ENCODE results near the gene NCOA6. TPM values are rescaled to one million over a fixed set of nuclear protein-coding genes. Genes with fewer than 3 reads are reported as not detected.

Gene NCOA6
- total RNA-seq, 4 donors from 2014 or later, result 11.6 to 21.8 (median 18.1) TPM

DNA sequence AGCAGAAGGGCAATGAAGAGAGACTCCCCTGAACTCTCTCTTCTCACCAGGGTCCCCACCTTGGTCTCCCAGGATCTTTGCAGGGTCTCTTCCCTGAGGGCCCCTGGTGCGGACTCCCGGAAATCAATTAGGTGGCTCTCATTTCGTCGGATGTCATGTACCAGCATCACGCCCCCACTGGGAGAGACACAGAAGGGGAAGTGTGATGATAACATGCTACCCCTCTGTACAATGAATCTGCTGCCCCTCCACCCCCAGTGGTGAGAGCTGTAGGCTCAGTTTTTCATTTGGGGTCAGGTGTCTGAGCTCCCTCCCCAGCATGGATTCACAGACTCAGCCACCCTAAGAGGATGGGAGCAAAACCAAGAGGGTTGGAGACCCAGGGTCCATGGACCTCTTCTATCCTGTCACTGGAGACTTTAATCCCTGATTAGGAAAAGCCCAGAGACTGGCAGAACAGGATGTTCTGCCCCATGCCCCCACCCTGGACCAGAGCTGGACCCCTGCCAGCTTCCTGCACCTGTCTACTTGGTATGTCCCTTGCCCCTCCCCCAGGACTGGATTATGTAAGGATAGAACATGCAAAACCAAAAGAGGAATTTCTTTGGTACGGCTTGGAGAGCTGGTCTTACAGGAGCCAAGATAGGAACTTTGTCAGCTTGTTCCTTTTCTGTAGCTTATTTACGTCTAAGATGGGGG lies 36.1 kb upstream of the NCOA6 start:
- Histone ChIP-seq H3K9me3 (no peaks in the 10 kb centered on the region), H3K4me3 (no peak overlapping the region), H3K4me1 (peaks cover 0 to 9% (median 0%) of the 10 kb centered on the region in 3 donors), H3K36me3 (peaks cover 0 to 31% (median 0%) of the 10 kb centered on the region in 3 donors), H3K27me3 (no peaks in the 10 kb centered on the region), H3K27ac (no peak overlapping the region)
- TF ChIP-seq, protein P1, sequence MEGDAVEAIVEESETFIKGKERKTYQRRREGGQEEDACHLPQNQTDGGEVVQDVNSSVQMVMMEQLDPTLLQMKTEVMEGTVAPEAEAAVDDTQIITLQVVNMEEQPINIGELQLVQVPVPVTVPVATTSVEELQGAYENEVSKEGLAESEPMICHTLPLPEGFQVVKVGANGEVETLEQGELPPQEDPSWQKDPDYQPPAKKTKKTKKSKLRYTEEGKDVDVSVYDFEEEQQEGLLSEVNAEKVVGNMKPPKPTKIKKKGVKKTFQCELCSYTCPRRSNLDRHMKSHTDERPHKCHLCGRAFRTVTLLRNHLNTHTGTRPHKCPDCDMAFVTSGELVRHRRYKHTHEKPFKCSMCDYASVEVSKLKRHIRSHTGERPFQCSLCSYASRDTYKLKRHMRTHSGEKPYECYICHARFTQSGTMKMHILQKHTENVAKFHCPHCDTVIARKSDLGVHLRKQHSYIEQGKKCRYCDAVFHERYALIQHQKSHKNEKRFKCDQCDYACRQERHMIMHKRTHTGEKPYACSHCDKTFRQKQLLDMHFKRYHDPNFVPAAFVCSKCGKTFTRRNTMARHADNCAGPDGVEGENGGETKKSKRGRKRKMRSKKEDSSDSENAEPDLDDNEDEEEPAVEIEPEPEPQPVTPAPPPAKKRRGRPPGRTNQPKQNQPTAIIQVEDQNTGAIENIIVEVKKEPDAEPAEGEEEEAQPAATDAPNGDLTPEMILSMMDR (IDR thresholded peaks at IDR 0.05), result no peak
- TF ChIP-seq POLR2A (IDR thresholded peaks at IDR 0.05), result no peak
- DNase-seq, result no peak
- intact Hi-C loops (cut with DNase I), result no loop called here
- 73 to 91% methylated on average over 2 to 5 of the region's 7 CpGs for WGBS, 2 donors

DNA sequence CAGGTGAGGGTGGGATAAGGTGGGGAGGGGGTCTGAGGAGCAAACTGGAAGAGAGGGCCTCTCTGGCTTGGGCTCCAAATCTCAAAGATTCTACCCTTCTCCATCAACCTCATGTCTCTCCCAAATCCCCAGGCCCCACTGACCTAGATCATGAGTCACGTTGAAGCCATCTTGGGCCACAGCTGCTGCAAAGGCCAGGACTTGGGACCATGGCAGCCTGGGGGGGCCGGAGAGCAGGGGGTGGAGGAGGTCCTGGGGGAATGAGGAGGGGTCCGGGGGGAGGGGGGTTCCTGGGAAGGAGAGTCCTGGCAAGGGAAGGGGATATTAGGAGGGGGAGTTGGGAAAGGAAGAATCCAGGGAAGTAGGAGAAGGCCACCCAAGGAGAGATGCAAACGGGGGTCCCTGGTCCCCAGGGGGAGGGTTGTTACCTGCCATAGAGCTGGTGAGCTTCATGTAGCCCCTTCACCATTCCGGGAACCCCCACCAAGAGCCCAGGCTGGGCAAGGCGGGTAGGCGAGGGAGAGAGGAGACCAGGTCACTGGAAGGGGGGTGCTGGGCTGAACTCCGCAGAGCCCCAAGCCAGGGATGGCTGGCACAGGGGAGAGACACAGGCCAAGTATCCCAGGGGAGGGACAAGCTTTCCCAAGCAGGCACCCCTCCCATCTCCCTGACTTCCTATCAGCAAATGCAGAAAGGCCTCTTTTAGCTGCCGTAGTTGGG lies 34.5 kb upstream of the NCOA6 start:
- 90 to 91% methylated on average over 6 to 7 of the region's 9 CpGs for WGBS, 2 donors
- intact Hi-C loops (cut with DNase I), result no loop called here

DNA sequence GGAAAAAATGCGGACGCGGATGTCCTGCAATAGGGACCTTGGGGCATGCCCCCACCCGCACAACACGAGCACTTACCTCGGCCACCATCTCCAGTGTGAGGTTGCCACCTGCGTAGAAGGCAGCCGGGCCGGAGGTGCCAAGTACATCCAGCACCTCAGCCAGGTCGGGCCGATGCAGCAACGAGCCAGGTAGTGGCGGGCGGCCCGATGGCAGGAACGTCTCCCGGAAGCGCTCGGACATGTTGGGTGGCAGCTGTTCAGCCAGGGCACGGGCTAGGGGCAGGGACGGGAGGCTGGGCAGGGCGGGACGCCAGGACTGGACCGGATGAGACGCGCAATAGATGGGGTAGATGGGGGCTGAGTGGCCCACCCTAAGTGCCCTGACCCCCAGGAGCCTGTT lies 33.9 kb upstream of the NCOA6 start:
- no peaks in the 10 kb centered on the region for H3K27me3 ChIP-seq
- TF ChIP-seq, protein P1 (IDR thresholded peaks at IDR 0.05), result no peak
- no peak for TF ChIP-seq POLR2A (IDR thresholded peaks at IDR 0.05)
- H3K4me3 ChIP-seq, result no peak overlapping the region
- WGBS, 2 donors, result 94 to 95% methylated on average over 10 to 16 of the region's 26 CpGs
- DNase-seq, result no peak
- H3K4me1 ChIP-seq, result peaks cover 0 to 9% (median 0%) of the 10 kb centered on the region in 3 donors
- peaks cover 0 to 48% (median 0%) of the 10 kb centered on the region in 3 donors for H3K36me3 ChIP-seq
- no peaks in the 10 kb centered on the region for H3K9me3 ChIP-seq
- intact Hi-C loops (cut with DNase I), result no loop called here
- no peak overlapping the region for H3K27ac ChIP-seq

More for the DNA sequence above, 34.5 kb upstream of the NCOA6 start:
- Histone ChIP-seq H3K4me1 (peaks cover 0 to 9% (median 0%) of the 10 kb centered on the region in 3 donors), H3K9me3 (no peaks in the 10 kb centered on the region), H3K27ac (no peak overlapping the region), H3K36me3 (peaks cover 0 to 43% (median 0%) of the 10 kb centered on the region in 3 donors), H3K4me3 (no peak overlapping the region), H3K27me3 (no peaks in the 10 kb centered on the region)
- no peak for TF ChIP-seq POLR2A (IDR thresholded peaks at IDR 0.05)
- TF ChIP-seq, protein P1 (IDR thresholded peaks at IDR 0.05), result no peak
- no peak for DNase-seq

DNA sequence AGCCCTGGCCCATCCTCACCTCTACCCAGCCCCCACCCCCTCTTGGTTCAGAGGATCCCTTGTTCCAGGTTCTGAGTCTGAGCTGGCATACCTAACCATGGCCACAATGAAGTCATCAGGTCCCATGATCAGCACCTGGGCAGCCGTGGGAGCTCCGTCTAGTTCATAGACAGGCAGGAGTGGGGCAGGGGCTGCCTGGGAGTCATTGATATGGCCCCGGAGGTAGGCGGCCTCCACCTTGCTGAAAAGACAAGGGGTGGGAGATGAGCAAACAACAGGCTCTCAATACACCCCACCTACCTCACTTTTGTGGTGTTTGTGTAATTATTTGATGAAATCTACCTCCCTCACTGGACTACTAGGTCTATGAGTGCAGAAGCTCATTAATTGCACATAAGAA lies 26.8 kb upstream of the NCOA6 start:
- 70 to 90% methylated on average over 2 of the region's 4 CpGs for WGBS, 2 donors
- no peak for TF ChIP-seq POLR2A (IDR thresholded peaks at IDR 0.05)
- TF ChIP-seq, protein P1 (IDR thresholded peaks at IDR 0.05), result no peak
- no peaks in the 10 kb centered on the region for H3K4me1 ChIP-seq
- DNase-seq, result no peak
- H3K36me3 ChIP-seq, result peaks cover 0 to 75% (median 4%) of the 10 kb centered on the region in 3 donors
- intact Hi-C loops (cut with DNase I), result no loop called here
- H3K27me3 ChIP-seq, result no peaks in the 10 kb centered on the region
- no peak overlapping the region for H3K4me3 ChIP-seq
- H3K9me3 ChIP-seq, result no peaks in the 10 kb centered on the region
- no peak overlapping the region for H3K27ac ChIP-seq

DNA sequence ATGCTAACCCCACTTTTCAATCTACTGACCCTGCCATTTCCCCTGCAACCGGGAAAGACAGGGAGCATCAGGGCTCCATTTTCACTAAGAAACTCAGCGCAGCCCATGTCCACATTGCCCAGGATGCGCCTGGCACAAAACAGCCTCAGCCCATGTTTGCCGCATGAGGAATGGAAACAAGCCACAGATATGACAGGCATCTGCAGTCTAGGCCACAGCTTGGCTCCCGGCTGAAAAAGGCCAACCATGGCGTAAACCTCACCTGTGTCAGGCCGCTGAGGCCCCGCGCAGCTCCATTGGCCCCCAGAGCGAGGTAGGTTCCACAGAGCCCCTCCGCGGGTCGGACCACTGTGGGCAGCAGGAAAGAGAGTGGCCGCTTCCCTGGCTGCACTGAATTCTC lies 25.5 kb upstream of the NCOA6 start:
- Histone ChIP-seq H3K4me1 (no peaks in the 10 kb centered on the region), H3K9me3 (no peaks in the 10 kb centered on the region), H3K36me3 (peaks cover 0 to 65% (median 4%) of the 10 kb centered on the region in 3 donors), H3K4me3 (no peak overlapping the region), H3K27me3 (no peaks in the 10 kb centered on the region), H3K27ac (no peak overlapping the region)
- no peak for TF ChIP-seq POLR2A (IDR thresholded peaks at IDR 0.05)
- TF ChIP-seq, protein P1 (IDR thresholded peaks at IDR 0.05), result no peak
- intact Hi-C loops (cut with DNase I), result no loop called here
- no peak for DNase-seq
- 91 to 97% methylated on average over 7 to 9 of the region's 14 CpGs for WGBS, 2 donors

Measured in esophagus squamous epithelium (tissue), 5 donors.